ENCODE results near the gene TRAPPC3. TPM values are rescaled to one million over a fixed set of nuclear protein-coding genes. Genes with fewer than 3 reads are reported as not detected.
A peak's percentile ranks its signal among the peaks of the same experiment; 100 is the strongest.

TRAPPC3 gene
- total and polyA plus RNA-seq, 2 donors (not counting 1 experiment from before 2014, with no cell fraction given), result 88.5 to 105 TPM

- Histone ChIP-seq H2AFZ (ENCODE audit: low read length) (no peak overlapping the region), H3K4me1 (ENCODE audit: control insufficient read depth, extremely low read depth, insufficient read depth, low read length) (peaks cover 24% of the 10 kb centered on the region), H3K27me3 (ENCODE audit: control insufficient read depth, insufficient read depth, low read length) (no peaks in the 10 kb centered on the region), H4K20me1 (ENCODE audit: control insufficient read depth, extremely low read depth, insufficient read depth, low read length) (no peaks in the 10 kb centered on the region), H3K9ac (ENCODE audit: insufficient read depth, low read length) (peak overlapping the region; percentile 41), H3K4me2 (ENCODE audit: extremely low read depth, insufficient read depth, low read length) (peak overlapping the region; percentile 16), H3K9me3 (ENCODE audit: control insufficient read depth, insufficient read depth, low read depth, low read length) (no peaks in the 10 kb centered on the region), H3K4me3 (replicated peaks in 1 of 4; ENCODE audit: control extremely low read depth in 1 of 4, insufficient read depth in 1 of 4, low read depth in 3 of 4, low read length in 4 of 4) (peak overlapping the region; percentile 3 to 29 (median 14)), H3K79me2 (ENCODE audit: control insufficient read depth, insufficient read depth, low read length) (peaks cover 30% of the 10 kb centered on the region), H3K27ac (ENCODE audit: insufficient read depth, low read length) (peak overlapping the region; percentile 88), H3K36me3 (ENCODE audit: control insufficient read depth, insufficient read depth, low read length) (no peaks in the 10 kb centered on the region)
- no peak for DNase-seq (ENCODE audit: low read depth in 2 of 2)
- TF ChIP-seq EZH2 (IDR thresholded peaks at IDR 0.05; ENCODE audit: low read length, missing control alignments), result no peak
- TF ChIP-seq CTCF (conservative IDR thresholded peaks at IDR 0.05 in 1 of 2, IDR thresholded peaks at IDR 0.05 in 1 of 2; ENCODE audit: low read depth in 1 of 2, low read length in 2 of 2), result no peak
Measured at GRCh38 chr1:36149973-36150295, 648 bp upstream of the TRAPPC3 start.

- H2AFZ ChIP-seq (ENCODE audit: low read length), result peak overlapping the region; percentile 1
- H3K4me3 ChIP-seq (replicated peaks in 1 of 4; ENCODE audit: control extremely low read depth in 1 of 4, insufficient read depth in 1 of 4, low read depth in 3 of 4, low read length in 4 of 4), result peak overlapping the region; percentile 84 to 97 (median 92)
- TF ChIP-seq CTCF (conservative IDR thresholded peaks at IDR 0.05 in 1 of 2, IDR thresholded peaks at IDR 0.05 in 1 of 2; ENCODE audit: low read depth in 1 of 2, low read length in 2 of 2) (no peak), EZH2 (IDR thresholded peaks at IDR 0.05; ENCODE audit: low read length, missing control alignments) (no peak)
- H3K27me3 ChIP-seq (ENCODE audit: control insufficient read depth, insufficient read depth, low read length), result no peaks in the 10 kb centered on the region
- peak overlapping the region; percentile 93 for H3K4me2 ChIP-seq (ENCODE audit: extremely low read depth, insufficient read depth, low read length)
- no peak for DNase-seq (ENCODE audit: low read depth in 2 of 2)
- peaks cover 24% of the 10 kb centered on the region for H3K4me1 ChIP-seq (ENCODE audit: control insufficient read depth, extremely low read depth, insufficient read depth, low read length)
- no peaks in the 10 kb centered on the region for H3K9me3 ChIP-seq (ENCODE audit: control insufficient read depth, insufficient read depth, low read depth, low read length)
- H3K9ac ChIP-seq (ENCODE audit: insufficient read depth, low read length), result peak overlapping the region; percentile 94
- H3K36me3 ChIP-seq (ENCODE audit: control insufficient read depth, insufficient read depth, low read length), result no peaks in the 10 kb centered on the region
- H3K27ac ChIP-seq (ENCODE audit: insufficient read depth, low read length), result peak overlapping the region; percentile 88
- H3K79me2 ChIP-seq (ENCODE audit: control insufficient read depth, insufficient read depth, low read length), result peaks cover 35% of the 10 kb centered on the region
- H4K20me1 ChIP-seq (ENCODE audit: control insufficient read depth, extremely low read depth, insufficient read depth, low read length), result no peaks in the 10 kb centered on the region
Measured at GRCh38 chr1:36148821-36149236, 457 bp downstream of the TRAPPC3 start.

GRCh38 chr1:36144413-36144812, 4.9 kb downstream of the TRAPPC3 start:
- TF ChIP-seq EZH2 (IDR thresholded peaks at IDR 0.05; ENCODE audit: low read length, missing control alignments), result no peak
- no peak for TF ChIP-seq CTCF (conservative IDR thresholded peaks at IDR 0.05 in 1 of 2, IDR thresholded peaks at IDR 0.05 in 1 of 2; ENCODE audit: low read depth in 1 of 2, low read length in 2 of 2)
- H2AFZ ChIP-seq (ENCODE audit: low read length), result no peak overlapping the region
- no peak overlapping the region for H3K4me2 ChIP-seq (ENCODE audit: extremely low read depth, insufficient read depth, low read length)
- no peaks in the 10 kb centered on the region for H3K9me3 ChIP-seq (ENCODE audit: control insufficient read depth, insufficient read depth, low read depth, low read length)
- DNase-seq (ENCODE audit: low read depth in 2 of 2), result no peak
- H3K79me2 ChIP-seq (ENCODE audit: control insufficient read depth, insufficient read depth, low read length), result peaks cover 69% of the 10 kb centered on the region
- H3K4me3 ChIP-seq (replicated peaks in 1 of 4; ENCODE audit: control extremely low read depth in 1 of 4, insufficient read depth in 1 of 4, low read depth in 3 of 4, low read length in 4 of 4), result no peak overlapping the region
- H3K9ac ChIP-seq (ENCODE audit: insufficient read depth, low read length), result no peak overlapping the region
- no peaks in the 10 kb centered on the region for H4K20me1 ChIP-seq (ENCODE audit: control insufficient read depth, extremely low read depth, insufficient read depth, low read length)
- H3K27me3 ChIP-seq (ENCODE audit: control insufficient read depth, insufficient read depth, low read length), result no peaks in the 10 kb centered on the region
- no peaks in the 10 kb centered on the region for H3K36me3 ChIP-seq (ENCODE audit: control insufficient read depth, insufficient read depth, low read length)
- H3K27ac ChIP-seq (ENCODE audit: insufficient read depth, low read length), result no peak overlapping the region
- H3K4me1 ChIP-seq (ENCODE audit: control insufficient read depth, extremely low read depth, insufficient read depth, low read length), result peaks cover 5% of the 10 kb centered on the region
